Aorta (tissue), 5 donors: ENCODE data around the gene PACRG. TPM values are rescaled to one million over a fixed set of nuclear protein-coding genes. Genes with fewer than 3 reads are reported as not detected.

Experiments used
- ATAC-seq: fragments of 200-7000 bp; cut with Tn5 transposase; one replicate; pipeline ENCODE4 v1.9.1; 2022; ENCODE audit warnings: moderate library complexity; ENCODE audit not compliant: low FRiP score
- DNase-seq, 2 donors: peaks; one replicate each; pipeline ENCODE4 v3.0.0-alpha.2; 2020
- H3K27ac ChIP-seq, 2 donors: one replicate each; pipeline ENCODE4 v1.5.1; 2013; ENCODE audit warnings: low read length in 2 of 2, mild to moderate bottlenecking in 2 of 2, moderate library complexity in 2 of 2, control low read depth in 1 of 2, inconsistent platforms in 1 of 2, low read depth in 1 of 2
- H3K27me3 ChIP-seq, 2 donors: one replicate each; pipeline ENCODE4 v1.6.1; 2013; ENCODE audit warnings: control low read depth in 1 of 2, low read length in 1 of 2, mild to moderate bottlenecking in 1 of 2, moderate library complexity in 1 of 2; ENCODE audit not compliant: insufficient read depth in 2 of 2, control insufficient read depth in 1 of 2
- H3K36me3 ChIP-seq, 2 donors: one replicate each; pipeline ENCODE4 v1.6.1; 2013; ENCODE audit warnings: control low read depth in 1 of 2, low read length in 1 of 2, mild to moderate bottlenecking in 1 of 2; ENCODE audit not compliant: insufficient read depth in 2 of 2, control insufficient read depth in 1 of 2
- H3K4me1 ChIP-seq, 2 donors: one replicate each; pipeline ENCODE4 v1.6.1; 2013; ENCODE audit warnings: low read length in 2 of 2, control low read depth in 1 of 2, mild to moderate bottlenecking in 1 of 2, moderate library complexity in 1 of 2; ENCODE audit not compliant: insufficient read depth in 2 of 2, control insufficient read depth in 1 of 2
- H3K4me3 ChIP-seq, 2 donors: one replicate each; pipeline ENCODE4 v1.5.1; 2013; ENCODE audit warnings: low read length in 2 of 2, control low read depth in 1 of 2, mild to moderate bottlenecking in 1 of 2
- H3K9me3 ChIP-seq: one replicate; pipeline ENCODE4 v1.6.1; 2013; ENCODE audit warnings: mild to moderate bottlenecking, low read length; ENCODE audit not compliant: control insufficient read depth
- WGBS, 2 donors: extraction: QIAGEN DNeasy Blood & Tissue Kit; methylation state at CpG; one replicate each; pipeline ENCODE4 v1.1.7; 2013; 5-methylcytosine and 5-hydroxymethylcytosine counted together
- intact Hi-C, 2 donors: fragments of 100-400 bp; cut with DNase I; formaldehyde crosslinking; loops; one replicate each; pipeline versions ENCODE4 v1.14.2 to v1.15.0; 2022
- polyA plus RNA-seq, 2 donors: library from polyadenylated mRNA; stranded (reverse); fragments of 200-250 nt; gene quantifications; one replicate each; pipeline ENCODE4 v1.2.3, GENCODE V29; 2013
- total RNA-seq, 2 donors: library from RNA; stranded (reverse); fragmentation: NEBNext Ultra II Directional; extraction: Animal tissue kit (Norgen Biotek cat#: 25700); gene quantifications; one replicate each; pipeline ENCODE4 v1.2.1, GENCODE V29; 2021
- donor health status: healthy with polysubstance abuse.
- donor health status: Bipolar disorder and iron deficiency.
- donor health status: DM: no; HTN: no; CAD: no.
- donor health status: DM: no; HTN: no; CAD: no.
- donor health status: DM: yes; HTN: yes; CAD: no.

PACRG gene
- total and polyA plus RNA-seq, 4 donors: 0.26 to 2.7 (median 0.54) TPM; not detected in 1

DNA sequence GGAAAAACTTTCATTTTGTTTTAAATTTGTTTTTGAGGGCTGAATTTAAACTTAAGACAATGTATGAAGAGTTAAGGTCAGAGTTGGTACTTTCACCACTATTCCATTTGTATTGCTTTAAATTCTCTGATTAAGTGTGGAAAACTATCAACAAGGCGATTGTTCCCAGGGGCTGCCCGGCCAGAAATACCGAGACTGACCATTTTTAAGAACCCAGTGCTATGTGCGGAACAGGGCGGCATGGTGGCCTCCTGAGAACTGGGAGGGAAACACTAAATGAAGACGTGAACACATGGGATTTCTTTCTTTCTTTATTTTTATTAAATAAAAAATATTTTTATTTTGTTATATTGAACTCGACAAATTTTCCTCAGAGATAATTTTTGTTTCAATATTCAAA, 465.6 kb downstream of the PACRG start:
- no peaks in the 10 kb centered on the region for H3K36me3 ChIP-seq
- H3K4me3 ChIP-seq: no peak overlapping the region
- no peaks in the 10 kb centered on the region for H3K9me3 ChIP-seq
- ATAC-seq (no peak), DNase-seq (no peak)
- 76 to 86% methylated on average over 7 of the region's 7 CpGs for WGBS, 2 donors
- intact Hi-C loops: no loop called here
- no peak overlapping the region for H3K27ac ChIP-seq
- H3K27me3 ChIP-seq: no peaks in the 10 kb centered on the region
- H3K4me1 ChIP-seq: no peaks in the 10 kb centered on the region

DNA sequence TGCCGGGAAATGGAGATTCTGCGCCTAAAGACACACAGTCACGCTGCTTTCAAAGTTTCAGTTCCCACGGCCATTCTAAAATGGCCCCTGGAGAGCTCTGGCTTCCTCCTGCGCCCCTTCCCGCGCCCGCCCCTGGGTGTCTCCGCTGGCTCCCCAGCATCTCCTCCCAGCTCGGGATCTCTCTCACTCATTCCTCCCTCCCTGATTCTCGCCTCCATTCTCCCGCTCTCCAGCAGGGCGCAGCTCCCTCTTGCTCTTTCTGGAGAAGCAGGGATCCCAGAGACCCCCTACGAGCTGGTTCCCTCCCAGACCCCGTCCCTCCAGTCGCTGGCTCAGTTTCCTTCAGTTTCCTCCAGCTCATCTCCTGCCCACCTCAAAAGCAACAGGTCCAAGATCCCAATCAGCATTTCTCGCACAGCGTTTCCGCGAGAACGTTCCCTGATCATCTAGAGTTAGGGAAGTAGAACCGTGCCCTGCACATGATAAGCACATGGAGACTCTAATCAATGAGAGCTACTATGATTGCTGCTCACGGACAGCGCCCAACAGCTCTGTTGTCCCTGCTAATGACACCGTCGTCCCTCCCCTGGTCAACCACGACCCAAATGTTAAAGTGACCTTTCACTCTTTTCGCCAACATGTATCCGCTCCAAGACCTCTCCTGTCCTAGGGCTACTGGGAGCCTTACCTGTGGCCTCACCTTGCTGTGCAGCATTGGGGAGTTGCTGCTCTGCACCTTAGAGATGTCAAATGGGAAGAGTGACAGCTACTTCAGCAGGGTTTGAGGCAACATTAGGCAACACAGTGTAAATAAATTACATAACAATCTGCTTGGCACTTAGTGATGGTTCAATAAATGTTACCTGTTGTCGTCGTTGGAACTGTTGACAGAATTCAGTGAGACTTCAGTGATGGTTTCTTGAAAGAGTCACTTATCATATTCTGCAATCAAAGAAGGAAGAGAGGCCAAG, 468.2 kb downstream of the PACRG start:
- H3K36me3 ChIP-seq: no peaks in the 10 kb centered on the region
- H3K27me3 ChIP-seq: no peaks in the 10 kb centered on the region
- H3K4me3 ChIP-seq: no peak overlapping the region
- intact Hi-C loops: no loop called here
- 90 to 94% methylated on average over 31 of the region's 31 CpGs for WGBS, 2 donors
- H3K9me3 ChIP-seq: no peaks in the 10 kb centered on the region
- no peaks in the 10 kb centered on the region for H3K4me1 ChIP-seq
- ATAC-seq: no peak
- DNase-seq: no peak
- H3K27ac ChIP-seq: no peak overlapping the region

DNA sequence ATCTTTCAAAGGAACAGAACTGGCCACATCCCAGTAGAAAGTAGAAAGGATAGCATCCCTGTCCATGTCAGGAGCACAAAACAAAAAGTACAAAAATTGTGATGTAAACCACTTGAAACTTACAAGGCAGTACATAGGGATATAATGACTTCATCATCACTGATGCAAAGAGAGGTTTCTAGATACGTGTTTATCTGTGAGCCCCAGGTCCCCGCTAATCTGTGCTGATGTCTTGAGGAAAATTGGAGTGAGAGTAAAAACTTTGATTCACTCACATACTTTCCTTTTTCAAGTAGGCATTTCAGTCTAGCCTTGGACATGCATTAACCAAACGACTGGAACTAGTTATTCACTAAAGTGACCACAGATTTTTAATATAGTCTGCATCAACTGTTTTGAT, 470.1 kb downstream of the PACRG start:
- intact Hi-C loops: no loop called here
- no peak for ATAC-seq

DNA sequence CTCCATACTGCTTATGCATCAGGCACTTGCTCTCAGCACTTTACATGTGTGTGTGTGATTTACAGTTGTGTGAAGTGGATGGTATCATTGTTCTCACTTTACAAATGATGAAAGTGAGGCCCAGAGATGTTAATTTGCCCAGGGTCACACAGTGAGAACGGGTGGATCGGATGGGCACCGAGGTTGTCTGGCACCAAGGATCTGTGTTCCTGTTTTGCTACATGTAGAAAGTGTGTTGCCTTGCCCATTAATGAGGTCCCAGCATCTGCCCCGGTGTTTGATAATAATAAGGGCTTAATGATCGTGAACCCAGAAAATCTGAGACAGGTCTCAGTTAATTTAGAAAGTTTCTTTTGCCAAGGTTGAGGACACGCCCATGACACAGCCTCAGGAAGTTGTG, 470.6 kb downstream of the PACRG start:
- no peaks in the 10 kb centered on the region for H3K9me3 ChIP-seq
- ATAC-seq (no peak), DNase-seq (no peak)
- no peaks in the 10 kb centered on the region for H3K36me3 ChIP-seq
- intact Hi-C loops: no loop called here
- H3K27ac ChIP-seq: no peak overlapping the region
- WGBS, 2 donors: 92 to 94% methylated on average over 6 of the region's 6 CpGs
- H3K4me3 ChIP-seq: no peak overlapping the region
- no peaks in the 10 kb centered on the region for H3K4me1 ChIP-seq
- H3K27me3 ChIP-seq: no peaks in the 10 kb centered on the region

More for the DNA sequence above, 470.1 kb downstream of the PACRG start:
- Histone ChIP-seq H3K9me3 (no peaks in the 10 kb centered on the region), H3K27me3 (no peaks in the 10 kb centered on the region), H3K4me1 (no peaks in the 10 kb centered on the region), H3K27ac (no peak overlapping the region), H3K36me3 (no peaks in the 10 kb centered on the region), H3K4me3 (no peak overlapping the region)
- DNase-seq: no peak
- WGBS, 2 donors: 80 to 82% methylated on average over 3 of the region's 3 CpGs

DNA sequence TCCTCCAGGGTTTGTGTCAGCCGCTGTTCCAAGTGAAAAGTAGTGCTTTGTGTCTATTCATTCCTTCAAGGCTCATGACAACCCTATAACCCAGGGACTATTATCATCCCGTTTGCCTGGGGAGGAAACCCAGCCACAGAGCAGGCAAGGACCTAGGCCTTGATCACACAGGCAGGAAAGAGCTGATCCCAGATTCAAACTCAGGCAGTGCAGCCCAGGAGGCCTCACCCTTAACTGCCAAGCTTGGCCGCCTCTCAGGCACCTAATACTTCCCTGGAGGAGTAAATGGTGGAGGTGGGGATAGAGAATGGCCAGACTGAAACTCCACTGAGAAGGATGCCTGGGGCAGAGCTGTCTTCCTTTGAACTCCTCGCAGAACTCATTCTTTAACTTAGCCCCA, 471.6 kb downstream of the PACRG start:
- no peak for ATAC-seq
- Histone ChIP-seq H3K27me3 (no peaks in the 10 kb centered on the region), H3K36me3 (no peaks in the 10 kb centered on the region), H3K4me3 (no peak overlapping the region), H3K4me1 (no peaks in the 10 kb centered on the region), H3K9me3 (no peaks in the 10 kb centered on the region), H3K27ac (no peak overlapping the region)
- intact Hi-C loops: no loop called here
- WGBS, 2 donors: 88 to 90% methylated on average over 4 of the region's 4 CpGs
- DNase-seq: no peak

DNA sequence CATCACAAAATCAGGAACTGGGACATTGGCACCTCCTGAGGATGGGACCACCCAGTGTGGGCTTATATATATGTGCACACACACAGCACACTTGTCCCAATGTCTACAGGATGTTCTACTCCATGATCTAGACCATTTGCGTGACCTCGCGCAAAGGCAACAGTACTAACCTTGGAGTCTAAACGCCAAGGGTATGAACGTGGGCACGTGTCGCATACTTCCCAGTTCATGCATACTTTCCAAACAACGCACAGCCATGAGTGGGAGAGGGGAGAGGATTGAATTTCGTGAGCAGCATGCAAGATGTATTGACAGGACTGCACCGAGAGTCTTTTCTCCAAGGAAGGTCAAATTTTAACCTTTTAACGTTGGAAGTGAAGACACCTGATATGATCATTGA, 472.5 kb downstream of the PACRG start:
- 79 to 85% methylated on average over 11 of the region's 11 CpGs for WGBS, 2 donors
- Histone ChIP-seq H3K36me3 (no peaks in the 10 kb centered on the region), H3K4me1 (no peaks in the 10 kb centered on the region), H3K4me3 (no peak overlapping the region), H3K27me3 (no peaks in the 10 kb centered on the region), H3K27ac (no peak overlapping the region), H3K9me3 (no peaks in the 10 kb centered on the region)
- DNase-seq: no peak
- intact Hi-C loops: no loop called here
- ATAC-seq: no peak

DNA sequence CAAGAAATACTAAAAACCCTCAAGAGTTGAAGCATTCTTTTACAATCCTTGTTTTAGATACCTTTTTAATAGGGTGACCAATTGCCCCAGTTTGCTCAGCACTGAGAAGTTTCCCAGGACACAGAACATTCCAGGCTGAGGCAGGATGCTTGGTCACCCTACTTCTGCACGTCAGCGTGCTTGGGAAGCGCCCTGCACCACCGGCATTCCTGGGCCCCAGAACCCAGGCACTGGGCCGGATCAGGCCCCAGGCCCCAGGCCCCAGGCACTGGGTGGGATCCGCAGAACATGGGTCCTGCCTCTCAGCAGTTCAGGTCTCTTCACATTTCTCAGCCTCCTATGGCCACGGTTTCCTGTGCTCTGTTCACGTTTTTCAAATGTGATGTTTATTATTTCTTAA, 472.9 kb downstream of the PACRG start:
- H3K27me3 ChIP-seq: no peaks in the 10 kb centered on the region
- no peak overlapping the region for H3K27ac ChIP-seq
- no peak overlapping the region for H3K4me3 ChIP-seq
- 79 to 87% methylated on average over 8 of the region's 8 CpGs for WGBS, 2 donors
- ATAC-seq (no peak), DNase-seq (no peak)
- intact Hi-C loops: no loop called here
- H3K9me3 ChIP-seq: no peaks in the 10 kb centered on the region
- H3K36me3 ChIP-seq: no peaks in the 10 kb centered on the region
- H3K4me1 ChIP-seq: no peaks in the 10 kb centered on the region

DNA sequence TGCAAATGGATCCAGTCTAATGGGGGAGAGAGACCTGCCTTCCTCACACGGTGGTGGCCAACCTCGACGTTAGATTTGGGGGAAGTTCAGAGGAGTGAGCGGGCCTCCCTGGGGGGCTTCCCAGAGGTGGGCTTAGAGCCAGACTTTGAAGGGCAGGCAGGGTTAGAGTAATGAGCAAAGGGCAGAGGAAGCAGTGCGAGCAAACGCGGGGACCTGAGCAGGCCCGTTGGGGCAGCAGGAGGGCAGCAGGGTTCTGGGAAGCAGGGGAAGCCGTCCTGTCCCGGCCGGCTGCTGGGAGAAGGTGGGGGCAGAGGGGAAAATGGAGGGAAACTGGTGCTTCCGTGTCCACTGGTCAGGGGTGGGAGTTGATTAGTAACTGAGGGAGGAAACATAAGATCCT, 474.1 kb downstream of the PACRG start:
- 81 to 82% methylated on average over 12 of the region's 12 CpGs for WGBS, 2 donors

DNA sequence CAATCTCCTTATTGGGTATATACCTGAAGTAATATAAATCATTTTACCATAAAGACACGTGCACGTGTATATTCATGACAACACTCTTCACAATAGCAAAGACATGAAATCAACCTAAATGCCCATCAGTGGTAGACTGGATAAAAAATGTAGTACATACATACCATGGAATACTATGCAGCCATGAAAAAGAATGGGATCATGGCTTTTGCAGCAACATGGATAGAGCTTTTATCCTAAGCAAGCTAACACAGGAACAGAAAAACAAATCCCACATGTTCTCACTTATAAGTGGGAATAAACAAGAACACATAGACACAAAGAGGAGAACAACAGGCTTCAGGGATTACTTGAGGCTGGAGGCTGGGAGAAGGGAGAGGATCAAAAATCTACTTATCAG, 478.4 kb downstream of the PACRG start:
- no peak for ATAC-seq
- H3K4me3 ChIP-seq: no peak overlapping the region
- no peaks in the 10 kb centered on the region for H3K4me1 ChIP-seq
- no peaks in the 10 kb centered on the region for H3K36me3 ChIP-seq
- H3K27ac ChIP-seq: no peak overlapping the region
- WGBS, 2 donors: 96 to 100% methylated on average over 2 of the region's 2 CpGs
- no peaks in the 10 kb centered on the region for H3K27me3 ChIP-seq
- no peak for DNase-seq
- intact Hi-C loops: no loop called here
- no peaks in the 10 kb centered on the region for H3K9me3 ChIP-seq

More for the DNA sequence above, 474.1 kb downstream of the PACRG start:
- H3K27ac ChIP-seq: no peak overlapping the region
- H3K4me3 ChIP-seq: no peak overlapping the region
- intact Hi-C loops: no loop called here
- H3K27me3 ChIP-seq: no peaks in the 10 kb centered on the region
- ATAC-seq: no peak
- no peaks in the 10 kb centered on the region for H3K4me1 ChIP-seq
- no peaks in the 10 kb centered on the region for H3K36me3 ChIP-seq
- no peak for DNase-seq
- no peaks in the 10 kb centered on the region for H3K9me3 ChIP-seq
